Esophagus squamous epithelium (tissue), 4 donors: Measurements from ENCODE around the gene TMEM258.

Source experiments
- CTCF ChIP-seq, 6 experiments: fragments of 450-650 bp in 4 of 6; fragments of 200-600 bp in 2 of 6; sonication (generic) in 2 of 6; IDR thresholded peaks; one replicate each; pipeline ENCODE4 v1.5.1; 2016 to 2019; ENCODE audit warnings: antibody characterized with exemption in 6 of 6, mild to moderate bottlenecking in 4 of 6, moderate library complexity in 4 of 6
- POLR2A ChIP-seq, 4 donors: fragments of 450-650 bp; IDR thresholded peaks; one replicate each; pipeline ENCODE4 v1.6.1; 2017; ENCODE audit warnings: antibody characterized with exemption in 4 of 4, mild to moderate bottlenecking in 4 of 4, moderate library complexity in 3 of 4

- TF ChIP-seq CTCF (IDR thresholded peaks at IDR 0.05): no peak
- TF ChIP-seq POLR2A (IDR thresholded peaks at IDR 0.05): no peak
These were observed 2.2 kb upstream of the TMEM258 start for GRCh38 chr11:61794579-61794978.
